Activated naive CD4-positive, alpha-beta T cell treated with anti-CD3 and anti-CD28 coated beads, Interleukin-2, amount 50 U/mL, for 72 hours (primary cell): Measurements from ENCODE around the gene TEX12. TPM values are rescaled to one million over a fixed set of nuclear protein-coding genes. Genes with fewer than 3 reads are reported as not detected.

Source experiments
- total RNA-seq, 2 donors: library from RNA; stranded (reverse); gene quantifications; one replicate each; pipeline ENCODE4 v1.2.3, GENCODE V29; 2022

The TEX12 gene
- total RNA-seq, 2 donors from 2014 or later: 0.29 TPM; not detected in 1

Other genes starting within 250 kb of the TEX12 start
- not detected for gene C11orf52, start 248.5 kb upstream of the TEX12 start, total RNA-seq
- gene DIXDC1, start 230.0 kb upstream of the TEX12 start, total RNA-seq: 10 to 100 TPM in 1 of 2 donors, 1 to 10 TPM in 1; 5.6 to 30.2 TPM
- 10 to 100 TPM; 37.4 to 46.4 TPM for gene DLAT, start 142.0 kb upstream of the TEX12 start, total RNA-seq
- 1 to 10 TPM; 1.2 to 2.5 TPM for gene PIH1D2, start 93.4 kb upstream of the TEX12 start, total RNA-seq
- 10 to 100 TPM; 16.9 to 20.1 TPM for gene NKAPD1, start 93.1 kb upstream of the TEX12 start, total RNA-seq
- gene TIMM8B, start 80.6 kb upstream of the TEX12 start, total RNA-seq: 10 to 100 TPM; 33.5 to 49.4 TPM
- gene SDHD, start 80.5 kb upstream of the TEX12 start, total RNA-seq: 100 to 1,000 TPM; 106 to 115 TPM
- gene IL18, start 3.3 kb upstream of the TEX12 start, total RNA-seq: not detected
- 1 to 10 TPM; 3.6 to 5.3 TPM for gene BCO2, start 8.1 kb downstream of the TEX12 start, total RNA-seq
- gene PTS, start 59.1 kb downstream of the TEX12 start, total RNA-seq: 10 to 100 TPM; 18.6 to 63.6 TPM
- gene PLET1, start 93.5 kb downstream of the TEX12 start, total RNA-seq: not detected